Fibroblast of the aortic adventitia (primary cell): ENCODE measurements around the gene PTPRA. TPM values are rescaled to one million over a fixed set of nuclear protein-coding genes. Genes with fewer than 3 reads are reported as not detected.
A peak's percentile ranks its signal among the peaks of the same experiment; 100 is the strongest.

Experiments used
- DNase-seq: peaks from one replicate; pipeline ENCODE4 v3.0.0-alpha.2; 2010; ENCODE audit warnings: low read depth
- H3K4me3 ChIP-seq: 2 replicates; pipeline ENCODE4 v1.5.1; 2011; ENCODE audit warnings: low read depth, mild to moderate bottlenecking, control low read depth, low read length, moderate library complexity
- total RNA-seq: library from RNA; depleted of rRNA; stranded (reverse); fragments of >200 nt; gene quantifications from 2 replicates; pipeline ENCODE4 v1.2.3, GENCODE V29; 2012; ENCODE audit warnings: low replicate concordance
- TF ChIP-seq, protein P1 (sequence below): IDR thresholded peaks from 2 replicates; pipeline ENCODE4 v1.5.1; 2011; ENCODE audit warnings: mild to moderate bottlenecking, low read length, control low read depth, inconsistent platforms; ENCODE audit not compliant: insufficient read depth

PTPRA gene
- total RNA-seq, 1 donor = 75.1 TPM

DNA sequence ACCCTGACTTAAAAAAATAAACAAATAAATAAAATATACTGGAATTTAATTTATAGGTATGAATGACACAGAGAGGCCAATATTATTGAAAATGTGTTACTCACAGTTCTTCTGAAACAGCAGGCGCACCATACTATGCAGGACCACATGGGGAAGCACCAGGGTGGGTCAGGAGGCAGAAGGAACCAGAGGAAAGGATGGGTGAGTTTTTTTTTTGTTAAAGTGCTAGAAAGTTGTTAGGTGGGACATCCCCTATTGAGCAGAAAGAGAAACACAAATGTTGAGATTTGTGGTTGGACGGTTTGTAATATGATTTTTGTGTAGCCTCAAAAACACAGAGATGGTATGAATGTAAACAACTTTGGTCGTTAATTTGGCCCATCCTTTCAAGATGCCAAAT, 26.0 kb downstream of the PTPRA start:
- no peak for DNase-seq
- no peak overlapping the region for H3K4me3 ChIP-seq
- TF ChIP-seq, protein P1, sequence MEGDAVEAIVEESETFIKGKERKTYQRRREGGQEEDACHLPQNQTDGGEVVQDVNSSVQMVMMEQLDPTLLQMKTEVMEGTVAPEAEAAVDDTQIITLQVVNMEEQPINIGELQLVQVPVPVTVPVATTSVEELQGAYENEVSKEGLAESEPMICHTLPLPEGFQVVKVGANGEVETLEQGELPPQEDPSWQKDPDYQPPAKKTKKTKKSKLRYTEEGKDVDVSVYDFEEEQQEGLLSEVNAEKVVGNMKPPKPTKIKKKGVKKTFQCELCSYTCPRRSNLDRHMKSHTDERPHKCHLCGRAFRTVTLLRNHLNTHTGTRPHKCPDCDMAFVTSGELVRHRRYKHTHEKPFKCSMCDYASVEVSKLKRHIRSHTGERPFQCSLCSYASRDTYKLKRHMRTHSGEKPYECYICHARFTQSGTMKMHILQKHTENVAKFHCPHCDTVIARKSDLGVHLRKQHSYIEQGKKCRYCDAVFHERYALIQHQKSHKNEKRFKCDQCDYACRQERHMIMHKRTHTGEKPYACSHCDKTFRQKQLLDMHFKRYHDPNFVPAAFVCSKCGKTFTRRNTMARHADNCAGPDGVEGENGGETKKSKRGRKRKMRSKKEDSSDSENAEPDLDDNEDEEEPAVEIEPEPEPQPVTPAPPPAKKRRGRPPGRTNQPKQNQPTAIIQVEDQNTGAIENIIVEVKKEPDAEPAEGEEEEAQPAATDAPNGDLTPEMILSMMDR = no peak

DNA sequence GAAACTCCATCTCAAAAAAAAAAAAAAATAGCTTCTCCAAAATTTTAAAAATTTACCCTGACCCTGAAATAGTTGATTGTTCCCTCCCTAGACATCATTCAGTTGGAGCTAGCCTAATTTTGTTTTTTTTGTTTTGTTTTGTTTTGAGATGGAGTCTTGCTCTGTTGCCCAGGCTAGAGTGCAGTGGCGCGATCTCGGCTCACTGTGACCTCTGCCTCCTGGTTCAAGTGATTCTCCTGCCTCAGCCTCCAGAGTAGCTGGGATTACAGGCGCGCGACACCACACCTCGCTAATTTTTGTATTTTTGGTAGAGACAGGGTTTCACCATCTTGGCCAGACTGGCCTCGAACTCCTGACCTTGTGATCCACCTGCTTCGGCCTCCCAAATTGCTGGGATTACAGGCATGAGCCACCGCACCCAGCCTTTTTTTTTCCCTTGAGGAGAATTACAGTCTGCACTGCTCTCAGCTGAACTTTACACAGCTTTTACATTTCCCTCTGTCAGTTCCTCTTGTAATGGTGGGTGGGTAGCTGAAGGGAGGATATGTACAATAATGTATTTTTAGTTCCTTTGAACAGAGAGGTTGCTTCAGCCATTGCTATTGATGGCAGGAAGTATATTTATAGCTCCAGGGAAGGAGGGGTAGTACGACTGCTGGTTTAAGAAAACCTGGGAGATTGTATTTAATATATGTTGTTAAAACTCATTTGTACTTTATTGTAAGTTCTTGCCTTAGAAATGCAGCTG, 27.7 kb downstream of the PTPRA start:
- H3K4me3 ChIP-seq = no peak overlapping the region
- TF ChIP-seq, protein P1 = no peak
- DNase-seq = no peak

DNA sequence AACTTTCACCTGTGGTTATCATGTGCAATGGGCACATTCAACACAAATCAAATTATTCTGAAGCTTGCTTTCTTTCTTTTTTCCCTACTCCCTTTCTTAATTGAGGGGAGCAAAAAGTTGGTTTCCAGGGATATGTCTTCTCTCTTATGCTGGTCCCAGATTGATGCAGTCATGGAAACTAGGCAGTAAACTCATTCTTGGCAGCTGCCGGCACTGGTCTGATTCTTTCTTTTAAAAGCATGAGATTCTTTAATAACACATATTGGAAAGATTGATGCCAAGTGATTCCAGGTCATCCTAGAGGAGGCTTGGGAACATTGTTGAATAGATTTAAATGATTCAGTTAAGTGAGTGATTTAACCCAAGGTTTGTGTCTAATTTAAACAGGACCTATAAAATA, 29.0 kb downstream of the PTPRA start:
- TF ChIP-seq, protein P1 = no peak
- DNase-seq = no peak
- H3K4me3 ChIP-seq = no peak overlapping the region

DNA sequence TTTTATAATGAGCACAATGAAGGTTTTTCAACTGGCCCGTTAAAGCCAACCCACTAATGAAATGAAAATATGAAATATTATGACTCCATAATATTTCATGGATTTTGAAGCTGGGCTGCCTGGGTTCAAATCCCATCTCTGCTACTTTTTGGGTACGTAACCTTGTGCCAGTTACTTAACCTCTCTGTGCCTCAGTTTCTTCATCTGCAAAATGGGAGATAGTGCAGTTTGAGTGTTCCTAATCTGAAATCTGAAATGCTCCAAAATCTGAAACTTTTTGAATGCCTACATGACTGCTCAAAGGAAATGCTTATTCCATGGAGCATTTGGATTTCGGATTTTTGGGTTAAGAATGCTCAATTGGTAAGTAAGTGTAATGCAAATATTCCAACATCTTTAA, 29.5 kb downstream of the PTPRA start:
- TF ChIP-seq, protein P1 = no peak
- DNase-seq = no peak
- no peak overlapping the region for H3K4me3 ChIP-seq

DNA sequence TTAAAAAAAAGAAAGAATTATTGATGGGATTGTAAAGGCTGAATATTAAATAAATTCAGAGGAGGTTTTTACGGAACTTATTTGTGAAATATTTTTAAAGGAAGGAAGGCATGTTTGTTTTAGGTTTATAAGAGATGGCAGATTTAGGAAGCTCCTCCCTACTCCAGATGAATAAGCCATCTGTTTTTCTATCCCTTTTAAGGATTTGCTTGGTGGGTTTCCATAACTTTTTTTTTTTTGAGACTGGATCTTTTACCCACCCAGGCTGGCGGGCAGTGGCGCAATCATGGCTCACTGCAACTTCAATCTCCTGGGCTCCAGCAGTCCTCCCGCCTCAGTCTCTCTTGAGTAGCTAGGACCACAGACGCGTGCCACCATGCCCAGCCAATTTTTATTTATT, 30.4 kb downstream of the PTPRA start:
- TF ChIP-seq, protein P1 = no peak

DNA sequence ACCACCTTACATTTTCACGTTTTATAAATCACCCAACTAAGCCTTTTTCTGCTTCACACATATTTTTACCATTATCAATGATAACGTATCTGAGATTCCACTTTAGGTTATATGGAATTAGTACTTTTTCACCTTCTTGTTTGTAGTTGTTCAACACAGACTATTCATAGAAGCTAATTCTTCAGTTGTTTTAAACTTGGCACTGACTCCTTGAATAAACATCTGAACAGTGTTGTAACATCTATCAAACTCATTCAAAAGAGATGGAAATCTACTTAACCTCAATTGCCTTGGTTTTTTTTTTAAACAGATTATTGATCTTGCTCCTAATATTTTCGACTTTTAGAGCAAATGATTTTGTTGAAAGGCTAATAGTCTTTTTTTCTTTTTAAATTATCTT, 34.2 kb downstream of the PTPRA start:
- no peak overlapping the region for H3K4me3 ChIP-seq
- peak; percentile 9 for DNase-seq
- TF ChIP-seq, protein P1 = no peak

More for the DNA sequence above, 30.4 kb downstream of the PTPRA start:
- no peak overlapping the region for H3K4me3 ChIP-seq
- no peak for DNase-seq

DNA sequence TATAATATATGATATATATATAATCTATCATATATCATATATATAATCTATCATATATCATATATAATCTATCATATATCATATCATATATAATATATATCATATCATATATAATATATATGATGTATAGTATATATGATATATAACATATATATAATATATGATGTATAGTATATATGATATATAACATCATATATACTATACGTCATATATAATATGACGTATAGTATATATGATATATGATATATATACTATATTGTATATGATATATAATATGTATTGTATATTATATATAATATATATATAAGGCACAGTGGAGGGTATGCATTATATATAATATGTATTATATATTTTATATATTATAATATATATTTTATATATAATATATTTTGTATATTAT, 36.7 kb downstream of the PTPRA start:
- no peak overlapping the region for H3K4me3 ChIP-seq
- TF ChIP-seq, protein P1 = no peak
- DNase-seq = no peak
